CD4-positive, alpha-beta T cell (primary cell): Measurements from ENCODE around the gene MAP2K3. TPM values are rescaled to one million over a fixed set of nuclear protein-coding genes. Genes with fewer than 3 reads are reported as not detected.

ENCODE experiments used
- ATAC-seq: fragments of 200-7000 bp; cut with Tn5 transposase; one replicate; pipeline ENCODE4 v1.10.0; 2022; ENCODE audit warnings: mild to moderate bottlenecking; ENCODE audit not compliant: poor library complexity
- CTCF ChIA-PET: fragments of 350-600 bp; sonication (Branson Sonifier 250); formaldehyde crosslinking; loops from one replicate; lab custom pipeline; 2021; ENCODE audit warnings: antibody characterized with exemption, inconsistent platforms; lab: Charles Lee
- POLR2A ChIA-PET: fragments of 350-600 bp; sonication (Branson Sonifier 250); formaldehyde crosslinking; loops from one replicate; lab custom pipeline; 2021; ENCODE audit warnings: antibody characterized with exemption, inconsistent platforms; lab: Charles Lee
- DNase-seq, 14 experiments: peaks; one replicate each; pipeline ENCODE4 v3.0.0-alpha.2; 2013 to 2020; ENCODE audit warnings: mixed read lengths in 2 of 14
- H3K27ac ChIP-seq, 2 donors: one replicate each; pipeline versions ENCODE4 v1.5.1 to v1.7.0; 2013; ENCODE audit warnings: low read length in 2 of 2, low read depth in 1 of 2, mild to moderate bottlenecking in 1 of 2
- H3K27me3 ChIP-seq, 2 experiments: 1 replicate in 1 of 2; 2 replicates in 1 of 2; pipeline versions ENCODE4 v1.6.1 to v1.7.0; 2013; ENCODE audit warnings: low read length in 2 of 2, control low read depth in 1 of 2, mild to moderate bottlenecking in 1 of 2, moderate library complexity in 1 of 2; ENCODE audit not compliant: insufficient read depth in 2 of 2, control insufficient read depth in 1 of 2
- H3K36me3 ChIP-seq: one replicate; pipeline ENCODE4 v1.6.1; 2013; ENCODE audit warnings: low read length, control low read depth; ENCODE audit not compliant: insufficient read depth
- H3K4me1 ChIP-seq: one replicate; pipeline ENCODE4 v1.6.1; 2013; ENCODE audit warnings: low read length, control low read depth; ENCODE audit not compliant: insufficient read depth
- H3K4me3 ChIP-seq: one replicate; pipeline ENCODE4 v1.5.1; 2013; ENCODE audit warnings: mild to moderate bottlenecking, low read length, moderate library complexity
- H3K9me3 ChIP-seq, 2 experiments: 1 replicate in 1 of 2; 2 replicates in 1 of 2; pipeline versions ENCODE4 v1.6.1 to v1.7.0; 2013; ENCODE audit warnings: low read length in 2 of 2, mild to moderate bottlenecking in 2 of 2, control low read depth in 1 of 2, moderate library complexity in 1 of 2; ENCODE audit not compliant: control insufficient read depth in 1 of 2, insufficient read depth in 1 of 2
- H3K27ac Mint-ChIP-seq: one replicate; pipeline ENCODE4 v1.8.0; 2020; ENCODE audit warnings: mixed read lengths
- H3K27me3 Mint-ChIP-seq: one replicate; pipeline ENCODE4 v1.8.0; 2021; ENCODE audit warnings: mixed read lengths
- H3K36me3 Mint-ChIP-seq: one replicate; pipeline ENCODE4 v1.8.0; 2021; ENCODE audit warnings: low read depth, mixed read lengths
- H3K4me1 Mint-ChIP-seq: one replicate; pipeline ENCODE4 v1.8.0; 2021; ENCODE audit warnings: low read depth, mixed read lengths
- H3K4me3 Mint-ChIP-seq: one replicate; pipeline ENCODE4 v1.8.0; 2020; ENCODE audit warnings: mild to moderate bottlenecking, mixed read lengths
- H3K9me3 Mint-ChIP-seq: one replicate; pipeline ENCODE4 v1.8.0; 2020; ENCODE audit warnings: mixed read lengths
- intact Hi-C, 2 experiments: fragments of 100-400 bp; cut with DNase I in 1 of 2; cut with micrococcal nuclease in 1 of 2; formaldehyde crosslinking; loops; one replicate each; pipeline versions ENCODE4 v1.15.1 to v1.9.0; 2023 to 2025; cut with DNase I, micrococcal nuclease
- total RNA-seq, 174 experiments: library from RNA in 2 of 174; stranded (reverse) in 2 of 174; gene quantifications; one replicate each; pipeline ENCODE4 v1.2.3 and lab custom pipeline; 2021 to 2026
- TF ChIP-seq, protein P1 (sequence below): fragments of 200-600 bp; IDR thresholded peaks from one replicate; pipeline ENCODE4 v1.8.0; 2022; ENCODE audit warnings: antibody characterized with exemption, mild to moderate bottlenecking

The MAP2K3 gene
- total RNA-seq, 2 experiments from 2014 or later = 36.8 to 38.5 TPM

DNA sequence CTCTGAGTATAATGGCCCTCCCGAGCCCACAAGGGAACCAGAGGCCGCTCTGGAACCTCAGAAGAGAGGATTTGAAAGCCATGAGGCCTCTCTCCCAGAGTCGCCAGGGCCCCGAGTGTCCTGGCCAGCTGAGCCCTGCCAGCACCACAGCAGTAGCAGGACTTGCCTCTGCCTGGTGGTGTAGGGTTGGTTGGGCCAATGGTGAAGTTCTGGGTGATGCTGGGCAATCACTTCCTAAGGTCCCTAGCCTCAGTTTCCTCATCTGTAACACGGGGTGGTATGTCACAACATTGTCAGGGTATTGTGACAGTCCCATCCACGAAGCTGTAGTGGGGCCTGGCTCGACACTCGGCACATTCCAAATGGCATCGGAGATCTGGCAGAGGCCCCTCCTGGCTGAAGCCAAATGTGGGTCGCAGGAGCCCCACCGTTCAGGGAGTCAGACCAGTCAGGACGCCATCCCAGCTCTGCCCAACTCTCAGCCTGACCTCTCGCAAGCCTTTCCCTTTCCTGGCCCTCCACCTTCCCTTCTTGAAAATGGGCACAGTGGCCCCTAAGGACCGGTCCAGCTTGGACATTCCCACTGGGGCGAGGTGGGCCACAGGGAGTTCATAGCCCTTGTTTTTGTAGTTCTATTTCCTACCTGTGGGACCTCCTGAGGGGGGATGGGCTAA is 33.0 kb upstream of the MAP2K3 start:
- no peaks in the 10 kb centered on the region for H3K27me3 Mint-ChIP-seq
- no peak for ATAC-seq
- peaks cover 27% of the 10 kb centered on the region for H3K4me1 ChIP-seq
- intact Hi-C loops = loop anchor here (2.0 to 5.0 kb wide), 2 partner anchors 36 to 37 kb away; partner anchors contain the start of gene TMEM11 (in 2 of the 2)
- ChIA-PET POLR2A (interaction anchor here (1.1 to 2.1 kb wide), 5 partner anchors 13 to 37 kb away, joined by 3 to 14 read pairs (median 4); no protein-coding TSS in a partner anchor), CTCF (interaction anchor here (1.1 kb wide), 1 partner anchor 28 kb away, joined by 3 read pairs; no protein-coding TSS in a partner anchor)
- H3K27me3 ChIP-seq = no peaks in the 10 kb centered on the region
- no peaks in the 10 kb centered on the region for H3K9me3 Mint-ChIP-seq
- TF ChIP-seq, protein P1, sequence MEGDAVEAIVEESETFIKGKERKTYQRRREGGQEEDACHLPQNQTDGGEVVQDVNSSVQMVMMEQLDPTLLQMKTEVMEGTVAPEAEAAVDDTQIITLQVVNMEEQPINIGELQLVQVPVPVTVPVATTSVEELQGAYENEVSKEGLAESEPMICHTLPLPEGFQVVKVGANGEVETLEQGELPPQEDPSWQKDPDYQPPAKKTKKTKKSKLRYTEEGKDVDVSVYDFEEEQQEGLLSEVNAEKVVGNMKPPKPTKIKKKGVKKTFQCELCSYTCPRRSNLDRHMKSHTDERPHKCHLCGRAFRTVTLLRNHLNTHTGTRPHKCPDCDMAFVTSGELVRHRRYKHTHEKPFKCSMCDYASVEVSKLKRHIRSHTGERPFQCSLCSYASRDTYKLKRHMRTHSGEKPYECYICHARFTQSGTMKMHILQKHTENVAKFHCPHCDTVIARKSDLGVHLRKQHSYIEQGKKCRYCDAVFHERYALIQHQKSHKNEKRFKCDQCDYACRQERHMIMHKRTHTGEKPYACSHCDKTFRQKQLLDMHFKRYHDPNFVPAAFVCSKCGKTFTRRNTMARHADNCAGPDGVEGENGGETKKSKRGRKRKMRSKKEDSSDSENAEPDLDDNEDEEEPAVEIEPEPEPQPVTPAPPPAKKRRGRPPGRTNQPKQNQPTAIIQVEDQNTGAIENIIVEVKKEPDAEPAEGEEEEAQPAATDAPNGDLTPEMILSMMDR = no peak
- DNase-seq = no peak
- H3K4me1 Mint-ChIP-seq = peaks cover 38% of the 10 kb centered on the region
- no peak overlapping the region for H3K4me3 ChIP-seq
- H3K27ac Mint-ChIP-seq = peak overlapping the region; percentile 30
- H3K36me3 ChIP-seq = no peaks in the 10 kb centered on the region
- no peak overlapping the region for H3K27ac ChIP-seq
- no peaks in the 10 kb centered on the region for H3K36me3 Mint-ChIP-seq
- no peaks in the 10 kb centered on the region for H3K9me3 ChIP-seq
- peak overlapping the region; percentile 60 for H3K4me3 Mint-ChIP-seq

DNA sequence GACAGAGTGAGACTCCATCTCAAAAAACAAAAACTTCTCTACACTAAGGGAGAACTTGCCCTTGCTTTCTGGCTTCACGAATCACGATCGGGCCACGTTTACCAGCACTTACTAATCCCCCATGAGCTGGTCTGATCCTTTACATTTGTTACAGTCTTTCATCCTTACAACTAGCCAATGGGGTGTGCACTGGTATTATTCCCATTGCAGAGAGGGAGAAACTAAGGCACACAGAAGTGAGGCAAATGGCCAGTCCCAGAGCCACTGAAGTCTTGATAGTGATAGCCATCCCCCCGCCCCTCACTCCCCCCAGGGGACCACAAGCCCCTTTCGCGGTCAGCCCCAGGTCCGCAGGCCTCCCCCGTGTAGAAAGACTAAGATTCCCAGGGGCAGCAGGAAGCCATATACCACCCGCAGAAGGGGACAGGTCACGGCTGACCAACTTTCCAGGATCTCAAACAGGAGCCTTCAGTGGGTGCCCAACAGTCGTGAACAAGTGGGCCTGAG is 32.2 kb upstream of the MAP2K3 start:
- DNase-seq (no peak), ATAC-seq (no peak)
- Mint-ChIP-seq H3K27me3 (no peaks in the 10 kb centered on the region), H3K9me3 (no peaks in the 10 kb centered on the region), H3K4me1 (peaks cover 38% of the 10 kb centered on the region), H3K36me3 (no peaks in the 10 kb centered on the region), H3K4me3 (peak overlapping the region; percentile 89), H3K27ac (peak overlapping the region; percentile 80)
- Histone ChIP-seq H3K4me1 (peaks cover 27% of the 10 kb centered on the region), H3K9me3 (no peaks in the 10 kb centered on the region), H3K27me3 (no peaks in the 10 kb centered on the region), H3K4me3 (peak overlapping the region; percentile 58), H3K27ac (no peak overlapping the region), H3K36me3 (no peaks in the 10 kb centered on the region)
- ChIA-PET POLR2A (interaction anchor here (0.8 to 2.8 kb wide), 9 partner anchors 16 to 209 kb away, joined by 3 to 15 read pairs (median 4); partner anchors contain the start of genes TMEM11 and USP22), CTCF (interaction anchor here (1.1 kb wide), 1 partner anchor 27 kb away, joined by 3 read pairs; no protein-coding TSS in a partner anchor)
- TF ChIP-seq, protein P1 = no peak
- intact Hi-C loops = loop anchor here (2.0 to 5.0 kb wide), 2 partner anchors 35 to 38 kb away; partner anchors contain the start of gene TMEM11 (in 2 of the 2)

DNA sequence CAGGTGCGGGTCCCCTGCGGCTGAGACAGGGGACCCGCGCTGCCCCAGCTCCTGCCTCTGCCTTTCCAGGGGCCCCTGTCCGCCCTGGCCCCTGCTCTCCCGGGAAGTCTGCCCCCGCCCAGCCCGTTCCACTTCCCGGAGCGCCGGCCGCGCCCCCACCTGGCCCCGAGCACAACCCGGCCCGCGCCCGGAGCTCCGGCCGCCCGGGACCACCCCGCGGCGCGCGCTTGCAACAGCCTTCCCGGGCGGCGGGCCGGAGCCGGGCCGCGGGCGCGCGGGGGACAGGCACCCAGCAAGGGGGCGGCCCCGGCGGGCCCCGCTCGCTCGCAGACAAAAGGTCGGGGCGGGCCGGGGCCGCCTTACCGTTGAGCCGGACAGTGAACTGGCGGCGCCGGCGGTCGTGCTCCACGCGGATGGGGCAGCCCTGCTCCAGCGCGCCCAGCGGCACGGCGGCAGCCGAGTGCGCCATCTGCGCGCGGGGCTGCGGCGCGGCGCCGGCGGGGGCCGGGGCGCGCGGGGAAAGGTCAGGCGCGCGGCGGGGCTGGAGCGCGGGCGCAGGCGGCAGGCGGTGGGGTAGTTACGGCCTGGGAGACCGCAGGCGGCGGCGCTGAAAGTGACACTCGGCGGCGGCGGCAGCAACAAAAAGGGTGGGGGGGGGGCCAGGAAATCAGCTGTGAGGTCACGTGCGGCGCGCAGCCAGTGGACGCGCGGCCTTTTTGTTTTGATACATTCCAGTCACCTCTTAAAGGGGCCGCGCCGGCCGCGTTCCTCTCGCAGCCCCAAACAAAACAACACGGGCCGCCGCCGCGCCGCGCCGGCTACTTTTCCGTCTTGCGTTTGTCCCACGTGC is 31.5 kb upstream of the MAP2K3 start, which contains the start of gene NATD1:
NATD1 (minus strand) TSS at position 615 of the 850 bp plus-strand sequence; CDS start at position 469, 146 bp downstream.
- H3K27me3 Mint-ChIP-seq = no peaks in the 10 kb centered on the region
- CTCF ChIA-PET = interaction anchor here (1.1 kb wide), 1 partner anchor 26 kb away, joined by 3 read pairs; no protein-coding TSS in a partner anchor
- no peaks in the 10 kb centered on the region for H3K36me3 ChIP-seq
- ATAC-seq (peak; percentile 80), DNase-seq (peak; percentile 64 to 92 (median 76))
- POLR2A ChIA-PET = interaction anchor here (0.8 to 2.8 kb wide), 10 partner anchors 15 to 210 kb away, joined by 3 to 15 read pairs (median 4); partner anchors contain the start of genes TMEM11 and USP22
- TF ChIP-seq, protein P1 = no peak
- H3K27me3 ChIP-seq = no peaks in the 10 kb centered on the region
- no peaks in the 10 kb centered on the region for H3K9me3 Mint-ChIP-seq
- H3K4me3 Mint-ChIP-seq = peak within 1 kb of the TSS; percentile 93
- H3K4me1 ChIP-seq = peaks cover 27% of the 10 kb centered on the region
- H3K36me3 Mint-ChIP-seq = no peaks in the 10 kb centered on the region
- intact Hi-C loops = loop anchor here (2.0 to 5.0 kb wide), 2 partner anchors 34 to 38 kb away; partner anchors contain the start of gene TMEM11 (in 2 of the 2)
- no peaks in the 10 kb centered on the region for H3K9me3 ChIP-seq
- H3K27ac Mint-ChIP-seq = peak within 1 kb of the TSS; percentile 94
- peaks cover 42% of the 10 kb centered on the region for H3K4me1 Mint-ChIP-seq
- H3K27ac ChIP-seq = peak within 1 kb of the TSS; percentile 54 to 58
- H3K4me3 ChIP-seq = peak within 1 kb of the TSS; percentile 67
